GM18867 (cell line): Measurements from ENCODE around the gene COX15.
"Not testable (repeated sequence)": the region's sequence is repeated elsewhere in the genome, so short reads cannot be mapped to it uniquely, and the experiment has no call there.

Source experiments
- ATAC-seq: cut with Tn5 transposase; IDR thresholded peaks from one replicate; pipeline ENCODE4 v1.9.1; 2021; ENCODE audit warnings: mild to moderate bottlenecking, moderate library complexity; ENCODE audit not compliant: unreplicated experiment

Gene COX15

DNA sequence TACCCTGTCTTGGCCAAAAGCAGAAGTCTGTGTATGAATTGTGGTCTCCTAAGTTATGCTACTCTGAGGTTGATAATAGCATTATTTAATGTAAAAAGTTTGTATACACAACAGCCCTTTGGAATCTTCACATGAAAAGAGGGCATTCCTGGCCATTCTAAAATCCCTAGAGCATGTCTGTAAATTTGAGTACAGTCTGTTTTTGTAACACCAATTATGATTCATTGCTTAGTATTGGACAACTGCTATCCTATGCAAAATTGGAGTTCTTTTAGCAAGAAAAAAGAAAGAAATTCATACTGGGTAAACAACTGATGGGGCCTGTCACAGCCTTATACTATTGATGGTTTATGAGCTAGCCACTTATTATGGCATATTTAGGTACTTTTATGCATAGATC, 10.3 kb upstream of the COX15 start:
- no peak for ATAC-seq

GRCh38 chr10:99740933-99741559, 9.1 kb upstream of the COX15 start:
- ATAC-seq = no peak

DNA sequence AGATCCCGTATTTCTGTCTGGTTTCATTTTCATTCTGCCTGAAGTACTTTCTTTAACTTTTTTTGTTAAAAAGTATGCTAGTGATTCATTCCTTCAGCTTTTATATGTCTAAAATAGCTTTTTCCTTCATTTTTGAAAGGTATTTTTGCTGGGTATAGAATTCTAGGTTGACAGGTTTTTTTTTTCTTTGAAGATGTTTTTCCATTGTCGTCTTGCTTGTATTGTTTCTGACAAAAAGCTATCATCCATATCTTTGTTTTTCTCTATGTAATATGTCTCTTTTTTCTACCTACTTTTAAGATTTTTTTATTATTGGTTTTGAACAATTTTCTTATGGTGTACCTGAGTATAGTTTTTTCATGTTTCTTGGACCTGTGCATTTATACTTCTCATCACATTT, 8.3 kb upstream of the COX15 start:
- ATAC-seq = no peak

DNA sequence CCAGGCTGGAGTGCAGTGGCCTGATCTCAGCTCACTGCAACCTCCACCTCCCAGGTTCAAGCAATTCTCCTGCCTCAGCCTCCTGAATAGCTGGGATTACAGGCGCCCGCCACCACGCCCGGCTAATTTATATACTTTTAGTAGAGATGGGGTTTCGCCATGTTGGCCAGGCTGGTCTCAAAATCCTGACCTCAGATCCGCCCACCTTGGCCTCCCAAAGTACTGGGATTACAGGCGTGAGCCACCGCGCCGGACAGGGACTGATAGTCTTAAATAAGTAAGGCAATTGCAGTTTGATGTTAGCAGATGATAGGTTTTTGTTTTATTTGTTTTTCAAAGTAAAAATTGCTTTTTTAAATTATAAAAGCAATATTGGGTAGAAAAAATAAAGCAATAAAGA, 2.2 kb upstream of the COX15 start:
- not testable (repeated sequence) for ATAC-seq

DNA sequence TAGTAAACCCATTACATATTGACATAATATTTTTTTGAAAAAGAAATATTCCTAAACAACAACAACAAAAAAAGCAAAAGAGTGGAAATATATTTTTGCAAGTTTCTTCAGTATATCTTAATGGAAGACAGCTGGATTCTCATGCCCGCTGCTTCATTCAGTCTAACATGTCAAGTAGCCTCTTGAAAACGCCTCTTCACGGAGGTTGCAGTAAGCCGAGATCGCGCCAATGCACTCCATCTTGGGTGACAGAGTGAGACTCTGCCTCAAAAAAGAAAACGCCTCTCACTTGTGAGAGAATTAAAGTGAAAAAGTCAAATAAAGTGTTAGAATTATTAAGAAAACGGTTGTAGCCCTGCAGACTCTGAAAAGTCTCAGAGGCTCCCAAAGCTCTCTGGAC, 1.4 kb upstream of the COX15 start:
- ATAC-seq = no peak

DNA sequence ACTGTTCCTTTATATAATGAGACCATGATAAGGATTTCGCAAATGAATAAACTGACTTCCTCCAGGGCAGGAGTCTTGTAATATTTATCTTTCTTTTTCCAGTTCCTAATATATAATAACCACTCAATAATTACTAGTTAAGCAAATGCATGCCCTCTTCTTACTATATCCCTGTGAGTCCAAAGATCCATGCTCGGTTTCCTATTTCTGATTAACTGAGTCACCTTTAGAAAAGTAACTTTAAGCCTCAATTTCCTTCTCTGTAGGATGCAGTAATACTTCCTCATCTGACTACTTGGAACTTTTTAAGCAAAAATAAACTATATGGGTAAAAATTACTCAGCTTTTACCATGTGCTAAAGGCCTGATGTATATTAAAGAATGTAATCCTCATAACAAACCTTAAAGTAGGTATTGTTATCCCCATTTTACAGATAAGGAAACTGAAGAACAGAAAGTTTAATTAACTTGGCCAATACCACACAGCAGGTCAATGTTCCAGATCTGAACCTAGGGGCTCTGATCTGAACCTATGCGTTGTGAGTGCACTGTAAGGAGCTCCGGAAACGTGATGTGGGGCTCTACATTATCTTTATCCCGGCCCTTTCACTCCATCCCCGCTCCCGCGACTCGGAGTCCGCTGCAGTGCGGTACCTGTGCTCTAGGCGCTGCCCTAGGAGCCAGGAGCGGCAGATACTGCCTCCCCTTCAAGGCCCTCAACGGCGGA, 458 bp downstream of the COX15 start:
- no peak for ATAC-seq

DNA sequence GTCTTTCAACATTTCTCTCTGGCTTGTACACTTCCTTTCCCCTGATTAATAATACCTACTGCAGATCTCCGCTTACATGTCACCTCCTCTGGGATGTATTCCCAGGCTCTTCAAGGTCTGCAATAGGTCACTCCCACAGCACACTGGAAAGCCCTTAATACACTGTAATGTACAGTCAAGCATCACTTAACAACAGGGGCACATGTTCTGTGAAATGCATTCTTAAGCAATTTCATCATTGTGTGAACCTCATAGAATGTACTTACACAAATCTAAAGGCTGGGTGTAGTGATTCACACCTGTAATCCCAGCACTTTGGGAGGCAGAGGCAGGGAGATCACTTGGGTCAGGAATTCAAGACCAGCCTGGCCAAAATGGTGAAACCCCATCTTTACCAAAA, 1.9 kb downstream of the COX15 start:
- ATAC-seq = no peak

GRCh38 chr10:99720387-99720786, 11.5 kb downstream of the COX15 start:
- ATAC-seq = no peak

DNA sequence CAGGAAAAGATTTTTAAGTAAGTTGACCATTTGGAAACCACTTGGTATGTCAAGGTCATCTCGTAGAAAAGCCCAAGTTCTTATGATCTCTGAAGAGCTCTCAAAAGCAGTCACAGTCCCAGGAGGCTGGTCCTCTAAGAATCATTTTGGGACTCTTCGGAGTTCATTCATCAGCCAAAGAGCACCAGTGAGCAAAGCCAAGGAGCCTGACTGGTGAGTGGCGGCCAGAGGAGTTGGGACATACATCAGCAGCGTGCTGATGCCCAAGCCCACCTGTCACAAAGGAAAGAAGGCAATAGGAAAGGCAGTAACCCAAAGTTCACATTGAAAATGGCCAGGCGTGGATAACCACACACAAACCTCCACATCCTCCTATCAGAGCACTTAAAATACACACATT, 17.5 kb downstream of the COX15 start:
- no peak for ATAC-seq

DNA sequence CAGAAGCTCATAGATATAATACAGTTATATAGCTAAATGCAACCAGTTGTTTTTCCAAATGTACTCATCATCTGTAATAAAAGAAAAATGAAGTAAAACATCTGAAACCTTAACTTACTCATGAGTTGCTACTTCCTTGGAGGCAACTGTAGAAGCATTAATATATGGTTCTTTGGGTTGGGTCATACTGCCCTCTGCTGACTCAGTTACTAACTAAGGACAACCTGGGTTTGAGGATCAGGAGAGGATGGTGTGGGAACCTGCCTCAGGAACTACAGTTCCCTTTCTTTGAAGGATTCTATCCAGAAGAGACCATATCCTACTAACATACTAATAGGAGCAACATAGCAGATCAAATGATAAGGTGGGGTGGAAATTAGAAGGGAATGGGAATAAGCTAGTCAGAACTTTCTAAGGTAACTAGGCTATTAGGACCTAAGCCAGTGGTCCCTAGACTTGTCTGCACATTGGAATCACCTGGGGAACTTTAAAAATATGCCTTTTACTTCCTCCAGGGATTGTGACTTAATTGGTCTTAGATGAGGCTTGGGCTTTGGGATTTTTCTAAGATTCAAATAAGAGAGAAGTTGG, 20.7 kb downstream of the COX15 start:
- ATAC-seq = peak; percentile 41

GRCh38 chr10:99709480-99710229, 22.3 kb downstream of the COX15 start:
- ATAC-seq = peak; percentile 84

- no peak for ATAC-seq
Measured at GRCh38 chr10:99708428-99709012, 23.4 kb downstream of the COX15 start.

GRCh38 chr10:99700649-99701048, 31.3 kb downstream of the COX15 start:
- no peak for ATAC-seq

DNA sequence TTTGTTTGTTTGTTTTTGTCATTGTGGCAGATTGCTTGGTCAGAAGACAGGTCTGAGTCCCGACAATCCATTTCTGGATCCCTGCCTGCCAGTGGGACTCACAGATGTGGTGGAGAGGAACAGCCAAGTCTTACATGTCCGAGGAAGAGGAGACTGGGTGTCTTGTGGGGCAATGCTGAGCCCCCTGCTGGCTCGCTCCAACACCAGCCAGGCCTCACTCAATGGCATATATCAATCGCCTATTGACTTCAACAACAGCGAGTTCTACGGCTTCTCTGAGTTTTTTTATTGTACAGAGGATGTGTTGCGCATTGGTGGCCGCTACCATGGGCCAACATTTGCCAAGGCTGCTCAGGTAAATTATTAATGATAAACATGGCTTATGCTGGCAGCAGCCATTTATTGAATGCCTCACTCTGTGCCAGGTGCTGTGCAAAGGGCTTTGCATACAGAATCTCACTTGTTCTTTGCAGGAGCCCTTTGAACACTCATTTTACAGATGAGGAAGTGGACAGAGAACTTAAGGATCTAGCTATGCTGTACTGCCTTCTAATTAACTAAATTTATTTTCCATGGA, 33.3 kb downstream of the COX15 start:
- no peak for ATAC-seq

DNA sequence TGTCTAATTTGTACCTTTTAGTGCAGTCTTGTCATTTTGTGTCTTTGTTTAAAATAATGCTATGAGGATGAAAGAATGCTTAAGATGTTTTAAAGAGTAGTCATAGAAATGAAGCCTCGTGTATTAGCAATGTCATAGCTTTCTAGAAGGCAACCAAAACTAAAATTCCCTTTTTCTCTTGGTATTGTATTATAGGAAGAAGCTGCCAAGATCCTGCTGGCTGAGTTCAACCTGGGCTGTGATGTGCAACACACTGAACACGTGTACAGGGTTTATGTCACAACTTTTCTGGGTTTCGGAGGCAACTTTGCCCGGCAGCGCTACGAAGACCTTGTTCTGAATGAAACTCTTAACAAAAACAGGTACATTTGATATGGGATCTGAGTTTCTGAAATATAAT, 36.2 kb downstream of the COX15 start:
- no peak for ATAC-seq

GRCh38 chr10:99693933-99694583, 37.9 kb downstream of the COX15 start:
- no peak for ATAC-seq

DNA sequence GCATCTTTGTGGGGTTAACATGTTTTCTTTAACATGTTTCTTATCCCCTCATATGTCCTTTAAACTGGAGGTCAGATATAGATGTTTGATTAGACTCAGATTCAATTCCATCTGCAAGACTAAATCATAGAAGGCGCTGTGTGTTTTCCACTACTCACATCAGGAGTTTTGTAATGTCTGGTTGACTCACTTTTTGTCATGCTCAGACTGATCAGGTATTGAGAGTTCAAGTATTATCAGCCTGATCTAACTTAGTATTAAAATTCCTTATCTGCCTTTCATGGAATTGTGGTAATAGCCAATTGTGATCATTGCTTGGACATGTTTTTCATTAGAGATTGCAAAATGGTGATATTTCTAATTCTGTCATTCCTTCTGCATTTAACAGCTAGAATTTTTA, 42.5 kb downstream of the COX15 start:
- ATAC-seq = no peak

DNA sequence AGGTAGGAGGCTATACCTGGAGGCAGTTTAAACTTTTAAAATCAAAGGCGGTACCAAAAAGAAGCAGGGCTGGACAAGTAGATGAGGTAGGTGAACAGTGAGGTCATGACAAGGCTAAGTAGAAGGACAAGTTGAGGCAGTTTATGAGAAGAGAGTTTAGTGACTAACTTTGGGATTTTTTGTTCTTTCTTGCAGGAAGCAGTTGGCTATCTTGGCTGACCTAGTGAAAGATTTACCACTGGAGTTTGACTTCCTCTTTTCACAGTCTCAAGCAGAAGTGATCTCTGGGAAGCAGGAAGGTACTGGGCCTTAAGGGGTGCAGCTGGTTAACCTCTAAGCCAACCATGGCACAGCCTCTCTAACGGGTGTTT, 46.3 kb downstream of the COX15 start:
- ATAC-seq = peak; percentile 57

DNA sequence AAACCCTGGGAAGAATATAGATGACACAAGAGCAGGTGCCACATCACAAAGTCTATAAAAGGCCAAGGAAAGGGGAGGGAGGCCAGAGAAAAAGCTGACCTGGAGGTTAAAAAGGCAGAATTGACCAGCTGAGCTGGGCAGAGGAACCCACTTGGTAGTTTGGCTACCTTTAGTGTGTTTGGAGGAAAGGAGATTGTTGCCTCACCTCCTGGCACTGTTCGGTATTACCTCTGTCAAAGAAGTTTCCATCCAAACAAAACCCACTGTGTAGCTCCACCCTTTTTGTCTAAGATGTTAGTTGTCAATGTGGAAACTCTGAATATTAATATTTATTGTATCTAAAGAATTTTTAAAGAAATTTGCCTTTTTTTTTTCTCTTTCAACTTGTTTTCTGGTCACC, 49.2 kb downstream of the COX15 start:
- no peak for ATAC-seq
